OCI-LY1 (cell line): Measurements from ENCODE around the gene KRT6A.

Experiments
- CTCF ChIP-seq: fragments of 200-600 bp; sonication (generic), shearing (Covaris generic); IDR thresholded peaks from 2 replicates; pipeline ENCODE4 v1.5.1; 2017; ENCODE audit warnings: mild to moderate bottlenecking, antibody characterized with exemption, low read length, moderate library complexity, mixed read lengths
- EZH2 ChIP-seq: fragments of 200-600 bp; sonication (generic), shearing (Covaris generic); IDR thresholded peaks from 2 replicates; pipeline ENCODE4 v1.8.0; 2017; ENCODE audit warnings: borderline replicate concordance, mixed run types, mild to moderate bottlenecking, antibody characterized with exemption, low read length, moderate library complexity, mixed read lengths

GRCh38 chr12:52446367-52447045 lies 46.6 kb downstream of the KRT6A start:
- no peak for TF ChIP-seq EZH2
- no peak for TF ChIP-seq CTCF
